ENCODE results near the gene IDH2. TPM values are rescaled to one million over a fixed set of nuclear protein-coding genes. Genes with fewer than 3 reads are reported as not detected.

Gene IDH2
- total and polyA plus RNA-seq, 2 of the 13 experiments (the other 11 are each of a cell fraction or from before 2014, with no cell fraction given), result 121 to 145 TPM

DNA sequence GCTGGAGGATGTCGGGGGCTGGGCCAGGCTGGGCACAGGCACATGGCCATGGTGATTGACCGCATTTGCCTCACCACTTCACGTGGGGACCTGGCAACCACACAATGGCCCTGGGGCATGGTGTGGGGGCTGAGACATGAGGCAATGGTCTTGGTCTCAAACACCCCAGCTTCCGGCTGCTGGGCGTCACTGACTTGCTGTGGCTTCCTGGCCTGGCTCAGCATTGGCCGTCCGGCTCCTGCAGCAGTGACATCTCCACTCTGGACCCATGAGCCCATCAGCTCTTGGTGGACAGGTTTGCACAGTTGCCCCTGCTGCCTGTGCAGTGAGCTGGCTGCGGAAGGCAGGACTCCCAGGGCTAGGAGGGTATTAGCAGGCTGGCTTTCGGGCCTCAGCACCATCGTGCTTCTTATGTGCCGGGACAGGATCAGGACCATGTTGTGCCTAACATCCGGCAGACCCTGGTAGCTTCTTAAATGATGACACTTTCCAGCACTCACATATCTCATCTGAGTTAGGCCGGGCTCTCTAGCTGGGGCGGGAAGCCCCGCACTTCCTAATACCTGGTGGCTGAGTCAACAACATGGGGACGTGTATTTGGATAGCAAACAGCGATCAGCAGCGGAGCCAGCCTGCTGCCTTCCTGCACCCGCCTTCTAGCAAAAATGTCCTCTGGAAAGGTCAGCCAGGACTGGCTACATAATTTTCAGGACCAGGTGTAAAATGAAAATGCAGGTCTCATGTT is 67.0 kb downstream of the IDH2 start (continued):
- TF ChIP-seq, protein P1, sequence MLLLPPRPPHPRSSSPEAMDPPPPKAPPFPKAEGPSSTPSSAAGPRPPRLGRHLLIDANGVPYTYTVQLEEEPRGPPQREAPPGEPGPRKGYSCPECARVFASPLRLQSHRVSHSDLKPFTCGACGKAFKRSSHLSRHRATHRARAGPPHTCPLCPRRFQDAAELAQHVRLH (CRISPR knock-in tag; IDR thresholded peaks at IDR 0.05; ENCODE audit: borderline replicate concordance, low read depth), result no peak
- TF ChIP-seq ZBTB7B (CRISPR knock-in tag; IDR thresholded peaks at IDR 0.05) (0 out of 2 replicates have a peak, but pooled peaks have one; percentile 56), POGZ (CRISPR knock-in tag; IDR thresholded peaks at IDR 0.05) (peak; percentile 31; the same call in 1 of the 2 replicates), ZNF629 (CRISPR knock-in tag; conservative IDR thresholded peaks at IDR 0.05) (no peak; the same call in 1 of the 2 replicates), CBX1 (IDR thresholded peaks at IDR 0.05; ENCODE audit: low read depth) (peak; percentile 9), NCOA2 (CRISPR knock-in tag; IDR thresholded peaks at IDR 0.05) (peak; percentile 64), JDP2 (CRISPR knock-in tag; IDR thresholded peaks at IDR 0.05; ENCODE audit: borderline replicate concordance) (no peak), ZMYM2 (CRISPR knock-in tag; IDR thresholded peaks at IDR 0.05) (peak; percentile 55; the same call in 1 of the 2 replicates), WIZ (CRISPR knock-in tag; IDR thresholded peaks at IDR 0.05) (no peak), ZNF749 (CRISPR knock-in tag; IDR thresholded peaks at IDR 0.05; ENCODE audit: borderline replicate concordance) (no peak), ETV6 (CRISPR knock-in tag; conservative IDR thresholded peaks at IDR 0.05) (no peak), HMG20B (CRISPR knock-in tag; conservative IDR thresholded peaks at IDR 0.05) (0 out of 2 replicates have a peak, but pooled peaks have one; percentile 19), ZNF563 (CRISPR knock-in tag; IDR thresholded peaks at IDR 0.05) (peak; percentile 100), NFATC3 (CRISPR knock-in tag; IDR thresholded peaks at IDR 0.05) (no peak), ZSCAN9 (CRISPR knock-in tag; IDR thresholded peaks at IDR 0.05; ENCODE audit: borderline replicate concordance) (no peak), RXRA (CRISPR knock-in tag; IDR thresholded peaks at IDR 0.05) (peak; percentile 58), GATAD1 (CRISPR knock-in tag; IDR thresholded peaks at IDR 0.05) (no peak), ETV5 (CRISPR knock-in tag; IDR thresholded peaks at IDR 0.05; ENCODE audit: borderline replicate concordance) (peak; percentile 55; the same call in 1 of the 2 replicates), HDAC1 (CRISPR knock-in tag; IDR thresholded peaks at IDR 0.05) (peak; percentile 46; the same call in 1 of the 2 replicates), MAFF (IDR thresholded peaks at IDR 0.05; ENCODE audit: low read depth, low read length) (0 out of 2 replicates have a peak, but pooled peaks have one; percentile 3), ZBTB20 (CRISPR knock-in tag; IDR thresholded peaks at IDR 0.05; ENCODE audit: borderline replicate concordance, low read depth) (0 out of 2 replicates have a peak, but pooled peaks have one; percentile 30), MTA1 (CRISPR knock-in tag; IDR thresholded peaks at IDR 0.05; ENCODE audit: borderline replicate concordance) (no peak), PTBP1 (IDR thresholded peaks at IDR 0.05; ENCODE audit: low read depth, low read length, poor library complexity, severe bottlenecking) (no peak), ZNF329 (CRISPR knock-in tag; IDR thresholded peaks at IDR 0.05; ENCODE audit: low read depth) (no peak), KDM3A (CRISPR knock-in tag; IDR thresholded peaks at IDR 0.05; ENCODE audit: low read depth) (peak; percentile 32; the same call in 1 of the 2 replicates), TCF12 (IDR thresholded peaks at IDR 0.05) (no peak), TCF12 (CRISPR knock-in tag; IDR thresholded peaks at IDR 0.05) (no peak)
- TF ChIP-seq, protein P2, sequence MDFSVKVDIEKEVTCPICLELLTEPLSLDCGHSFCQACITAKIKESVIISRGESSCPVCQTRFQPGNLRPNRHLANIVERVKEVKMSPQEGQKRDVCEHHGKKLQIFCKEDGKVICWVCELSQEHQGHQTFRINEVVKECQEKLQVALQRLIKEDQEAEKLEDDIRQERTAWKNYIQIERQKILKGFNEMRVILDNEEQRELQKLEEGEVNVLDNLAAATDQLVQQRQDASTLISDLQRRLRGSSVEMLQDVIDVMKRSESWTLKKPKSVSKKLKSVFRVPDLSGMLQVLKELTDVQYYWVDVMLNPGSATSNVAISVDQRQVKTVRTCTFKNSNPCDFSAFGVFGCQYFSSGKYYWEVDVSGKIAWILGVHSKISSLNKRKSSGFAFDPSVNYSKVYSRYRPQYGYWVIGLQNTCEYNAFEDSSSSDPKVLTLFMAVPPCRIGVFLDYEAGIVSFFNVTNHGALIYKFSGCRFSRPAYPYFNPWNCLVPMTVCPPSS (IDR thresholded peaks at IDR 0.05), result no peak
- TF ChIP-seq, protein P3, sequence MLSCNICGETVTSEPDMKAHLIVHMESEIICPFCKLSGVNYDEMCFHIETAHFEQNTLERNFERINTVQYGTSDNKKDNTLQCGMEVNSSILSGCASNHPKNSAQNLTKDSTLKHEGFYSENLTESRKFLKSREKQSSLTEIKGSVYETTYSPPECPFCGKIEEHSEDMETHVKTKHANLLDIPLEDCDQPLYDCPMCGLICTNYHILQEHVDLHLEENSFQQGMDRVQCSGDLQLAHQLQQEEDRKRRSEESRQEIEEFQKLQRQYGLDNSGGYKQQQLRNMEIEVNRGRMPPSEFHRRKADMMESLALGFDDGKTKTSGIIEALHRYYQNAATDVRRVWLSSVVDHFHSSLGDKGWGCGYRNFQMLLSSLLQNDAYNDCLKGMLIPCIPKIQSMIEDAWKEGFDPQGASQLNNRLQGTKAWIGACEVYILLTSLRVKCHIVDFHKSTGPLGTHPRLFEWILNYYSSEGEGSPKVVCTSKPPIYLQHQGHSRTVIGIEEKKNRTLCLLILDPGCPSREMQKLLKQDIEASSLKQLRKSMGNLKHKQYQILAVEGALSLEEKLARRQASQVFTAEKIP (CRISPR knock-in tag; IDR thresholded peaks at IDR 0.05; ENCODE audit: borderline replicate concordance), result no peak
- TF ChIP-seq, protein P4, sequence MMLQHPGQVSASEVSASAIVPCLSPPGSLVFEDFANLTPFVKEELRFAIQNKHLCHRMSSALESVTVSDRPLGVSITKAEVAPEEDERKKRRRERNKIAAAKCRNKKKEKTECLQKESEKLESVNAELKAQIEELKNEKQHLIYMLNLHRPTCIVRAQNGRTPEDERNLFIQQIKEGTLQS (CRISPR knock-in tag; IDR thresholded peaks at IDR 0.05), result peak; percentile 78
